Measurements from ENCODE around the gene GPR75.

GPR75 gene

GRCh38 chr2:53874401-53874950 is 14.7 kb upstream of the GPR75 start:
- Histone ChIP-seq H3K36me3 (ENCODE audit: control insufficient read depth in 2 of 2, insufficient read depth in 1 of 2, low read length in 2 of 2) (peaks cover 37 to 46% of the 10 kb centered on the region in 2 experiments), H3K9me3 (ENCODE audit: control insufficient read depth, insufficient read depth, low read depth, low read length) (no peaks in the 10 kb centered on the region), H3K4me1 (ENCODE audit: control insufficient read depth, insufficient read depth, low read length) (no peaks in the 10 kb centered on the region), H3K27ac (ENCODE audit: extremely low read depth, low read depth, low read length) (no peak overlapping the region), H3K4me3 (ENCODE audit: low read depth, low read length) (no peak overlapping the region)
- ChIA-PET CTCF (interaction anchor here (0.7 kb wide), 1 partner anchor 255 kb away, joined by 7 read pairs; no protein-coding TSS in a partner anchor), POLR2A (no interaction called here)
- no peak for TF ChIP-seq ZNF16 (tag by site-specific recombination; IDR thresholded peaks at IDR 0.05; ENCODE audit: low read depth)
- TF ChIP-seq ZFP41 (tag by site-specific recombination; IDR thresholded peaks at IDR 0.05; ENCODE audit: borderline replicate concordance): no peak
- TF ChIP-seq ATF2 (tag by site-specific recombination; IDR thresholded peaks at IDR 0.05; ENCODE audit: low read depth): no peak
- TF ChIP-seq INSM2 (tag by site-specific recombination; IDR thresholded peaks at IDR 0.05): no peak
- no peak for TF ChIP-seq ZBTB7A (tag by site-specific recombination; IDR thresholded peaks at IDR 0.05; ENCODE audit: low read depth)
- TF ChIP-seq KLF16 (tag by site-specific recombination; IDR thresholded peaks at IDR 0.05): no peak
- no peak for TF ChIP-seq ZNF776 (tag by site-specific recombination; IDR thresholded peaks at IDR 0.05; ENCODE audit: borderline replicate concordance)
- no peak for TF ChIP-seq ZNF324 (tag by site-specific recombination; IDR thresholded peaks at IDR 0.05)
- TF ChIP-seq ZNF169 (tag by site-specific recombination; IDR thresholded peaks at IDR 0.05): no peak

GRCh38 chr2:53867773-53868172 is 8.0 kb upstream of the GPR75 start:
- ChIA-PET POLR2A (no interaction called here), CTCF (no interaction called here)
- Histone ChIP-seq H3K36me3 (ENCODE audit: control insufficient read depth in 2 of 2, insufficient read depth in 1 of 2, low read length in 2 of 2) (peaks cover 43 to 63% of the 10 kb centered on the region in 2 experiments), H3K9me3 (ENCODE audit: control insufficient read depth, insufficient read depth, low read depth, low read length) (no peaks in the 10 kb centered on the region), H3K4me3 (ENCODE audit: low read depth, low read length) (no peak overlapping the region), H3K4me1 (ENCODE audit: control insufficient read depth, insufficient read depth, low read length) (no peaks in the 10 kb centered on the region), H3K27ac (ENCODE audit: extremely low read depth, low read depth, low read length) (no peak overlapping the region)
- TF ChIP-seq ZNF449 (tag by site-specific recombination; IDR thresholded peaks at IDR 0.05) (no peak), ZBTB7A (tag by site-specific recombination; IDR thresholded peaks at IDR 0.05; ENCODE audit: low read depth) (no peak), ZNF560 (tag by site-specific recombination; IDR thresholded peaks at IDR 0.05; ENCODE audit: borderline replicate concordance) (no peak), ZSCAN23 (tag by site-specific recombination; IDR thresholded peaks at IDR 0.05) (no peak), SETDB1 (IDR thresholded peaks at IDR 0.05; ENCODE audit: insufficient read length, low read length) (no peak), ZNF785 (tag by site-specific recombination; IDR thresholded peaks at IDR 0.05) (no peak), ZNF658 (tag by site-specific recombination; IDR thresholded peaks at IDR 0.05) (no peak), YY2 (tag by site-specific recombination; IDR thresholded peaks at IDR 0.05) (no peak), ZNF280C (tag by site-specific recombination; IDR thresholded peaks at IDR 0.05) (no peak), ZNF169 (tag by site-specific recombination; IDR thresholded peaks at IDR 0.05) (no peak), SP2 (tag by site-specific recombination; IDR thresholded peaks at IDR 0.05) (no peak), ZNF138 (tag by site-specific recombination; IDR thresholded peaks at IDR 0.05; ENCODE audit: borderline replicate concordance) (no peak), ZNF133 (tag by site-specific recombination; IDR thresholded peaks at IDR 0.05) (no peak), ZNF48 (tag by site-specific recombination; IDR thresholded peaks at IDR 0.05) (no peak), ZNF654 (tag by site-specific recombination; IDR thresholded peaks at IDR 0.05; ENCODE audit: low read depth) (no peak), ZNF350 (tag by site-specific recombination; IDR thresholded peaks at IDR 0.05) (no peak), ZNF280D (tag by site-specific recombination; IDR thresholded peaks at IDR 0.05) (no peak)
